Measurements from ENCODE around the gene ABHD8.

ABHD8 gene

DNA sequence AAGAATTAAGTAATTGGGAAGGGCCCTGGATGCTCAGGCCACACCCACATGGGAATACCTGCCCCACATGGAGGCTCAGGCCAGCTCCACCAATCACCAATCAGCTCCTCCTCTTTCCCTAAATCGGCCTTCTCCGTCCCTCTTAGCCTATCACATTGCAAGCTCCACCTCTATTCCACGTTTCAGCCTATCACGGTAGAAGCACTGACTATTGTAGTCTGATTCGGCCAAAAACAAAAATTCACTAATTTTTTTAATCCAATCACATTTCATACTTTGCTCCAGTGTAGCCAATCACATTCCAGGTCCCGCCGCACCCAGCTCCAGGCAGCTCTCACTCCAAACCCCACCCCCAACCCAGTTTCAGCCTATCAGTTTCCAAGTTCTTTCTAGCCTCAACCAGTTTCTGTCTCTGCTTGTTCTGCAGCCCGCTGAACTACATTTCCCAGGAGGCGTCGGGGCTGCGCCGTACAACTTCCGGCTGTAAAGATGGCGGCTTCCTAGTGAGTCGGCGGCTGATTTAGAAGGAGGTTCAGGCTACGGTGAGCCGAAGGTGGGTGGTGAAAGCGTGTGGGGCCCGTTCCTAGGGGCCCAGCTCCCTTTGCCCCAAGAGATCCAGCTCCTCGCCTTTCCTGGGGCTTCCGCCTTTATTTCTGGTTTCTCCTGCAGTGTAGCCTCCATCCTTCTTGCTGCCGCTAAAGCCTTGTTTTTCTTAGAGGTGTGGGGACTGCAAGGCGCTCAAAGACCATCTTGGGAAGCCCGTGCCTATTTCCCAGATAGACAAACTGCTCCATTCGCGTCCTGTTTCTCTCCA lies 36.0 kb downstream of the ABHD8 start, which contains the start of gene BABAM1:
TSS of gene BABAM1 (plus strand) at position 469 of the 814 bp plus-strand sequence. CDS start 1,364 bp downstream, outside the sequence.
- H3K4me3 ChIP-seq (ENCODE audit: low read depth, low read length): peak within 1 kb of the TSS; percentile 73
- in situ Hi-C loops (cut with HindIII; ENCODE audit: low sequenced_read_pairs): no loop called here
- TF ChIP-seq, protein P1, sequence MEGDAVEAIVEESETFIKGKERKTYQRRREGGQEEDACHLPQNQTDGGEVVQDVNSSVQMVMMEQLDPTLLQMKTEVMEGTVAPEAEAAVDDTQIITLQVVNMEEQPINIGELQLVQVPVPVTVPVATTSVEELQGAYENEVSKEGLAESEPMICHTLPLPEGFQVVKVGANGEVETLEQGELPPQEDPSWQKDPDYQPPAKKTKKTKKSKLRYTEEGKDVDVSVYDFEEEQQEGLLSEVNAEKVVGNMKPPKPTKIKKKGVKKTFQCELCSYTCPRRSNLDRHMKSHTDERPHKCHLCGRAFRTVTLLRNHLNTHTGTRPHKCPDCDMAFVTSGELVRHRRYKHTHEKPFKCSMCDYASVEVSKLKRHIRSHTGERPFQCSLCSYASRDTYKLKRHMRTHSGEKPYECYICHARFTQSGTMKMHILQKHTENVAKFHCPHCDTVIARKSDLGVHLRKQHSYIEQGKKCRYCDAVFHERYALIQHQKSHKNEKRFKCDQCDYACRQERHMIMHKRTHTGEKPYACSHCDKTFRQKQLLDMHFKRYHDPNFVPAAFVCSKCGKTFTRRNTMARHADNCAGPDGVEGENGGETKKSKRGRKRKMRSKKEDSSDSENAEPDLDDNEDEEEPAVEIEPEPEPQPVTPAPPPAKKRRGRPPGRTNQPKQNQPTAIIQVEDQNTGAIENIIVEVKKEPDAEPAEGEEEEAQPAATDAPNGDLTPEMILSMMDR (IDR thresholded peaks at IDR 0.05; ENCODE audit: low read depth, low read length, missing control alignments): no peak
- peak; percentile 99 for DNase-seq (ENCODE audit: low read depth)

DNA sequence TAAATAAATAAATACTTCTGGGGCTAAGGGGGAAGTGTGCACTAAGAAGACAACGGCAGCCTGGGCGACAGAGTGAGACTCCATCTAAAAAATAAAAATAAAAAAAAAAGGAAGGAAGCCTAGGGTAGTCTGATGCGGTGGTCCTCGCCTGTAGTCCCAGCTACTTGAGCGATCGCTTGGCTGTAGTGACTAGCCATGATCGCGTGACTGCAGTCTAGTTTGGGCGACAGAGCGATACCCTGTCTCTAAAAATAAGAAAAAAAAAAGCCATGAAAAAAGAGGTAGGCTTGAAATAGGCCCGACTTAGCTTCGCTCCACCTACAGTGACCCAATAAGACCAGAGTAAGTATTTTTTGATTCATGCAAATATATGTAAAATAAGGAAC lies 36.6 kb downstream of the ABHD8 start:
- in situ Hi-C loops (cut with HindIII; ENCODE audit: low sequenced_read_pairs): no loop called here
- DNase-seq (ENCODE audit: low read depth): no peak
- TF ChIP-seq, protein P1 (IDR thresholded peaks at IDR 0.05; ENCODE audit: low read depth, low read length, missing control alignments): no peak
- H3K4me3 ChIP-seq (ENCODE audit: low read depth, low read length): no peak overlapping the region

DNA sequence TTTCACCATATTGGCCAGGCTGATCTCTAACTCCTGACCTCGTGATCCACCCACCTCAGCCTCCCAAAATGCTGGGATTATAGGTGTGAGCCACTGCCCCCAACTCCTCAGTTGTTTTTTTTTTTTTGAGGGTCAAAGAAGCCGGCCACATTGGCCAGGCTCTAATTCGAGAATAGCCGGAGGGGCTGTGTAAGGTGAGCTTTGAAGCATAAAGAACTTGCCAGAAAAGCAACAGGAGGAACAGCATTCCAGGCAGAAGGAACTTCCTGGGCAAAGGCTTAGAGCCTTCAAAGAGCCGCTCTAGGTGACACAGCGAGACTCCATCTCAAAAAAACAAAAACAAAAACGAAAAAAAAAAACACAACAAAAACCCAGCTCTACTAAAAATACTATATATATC lies 37.2 kb downstream of the ABHD8 start:
- H3K4me3 ChIP-seq (ENCODE audit: low read depth, low read length): no peak overlapping the region
- TF ChIP-seq, protein P1 (IDR thresholded peaks at IDR 0.05; ENCODE audit: low read depth, low read length, missing control alignments): no peak
- in situ Hi-C loops (cut with HindIII; ENCODE audit: low sequenced_read_pairs): no loop called here
- no peak for DNase-seq (ENCODE audit: low read depth)

DNA sequence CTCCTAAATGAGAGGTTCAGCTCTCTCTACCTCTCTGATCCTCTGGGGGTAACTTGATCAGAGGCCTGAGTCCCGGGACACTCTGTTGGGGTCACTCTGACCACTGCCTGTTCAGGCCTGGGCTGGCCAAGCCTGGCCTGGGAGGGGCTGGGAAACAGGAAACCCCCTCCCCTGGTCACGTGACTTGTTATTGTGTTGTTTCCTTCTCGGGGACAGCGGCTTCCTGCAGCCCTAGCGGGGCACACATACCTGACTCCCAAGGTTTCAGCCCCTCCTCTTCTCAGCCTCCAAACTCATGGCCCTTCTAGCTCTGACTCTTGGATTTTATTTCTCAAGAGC lies 38.6 kb downstream of the ABHD8 start, which contains the start of gene USHBP1:
TSS of gene USHBP1 (minus strand) at position 105 of the 339 bp plus-strand sequence. CDS start 446 bp downstream, outside the sequence.
- TF ChIP-seq, protein P1 (IDR thresholded peaks at IDR 0.05; ENCODE audit: low read depth, low read length, missing control alignments): no peak
- H3K4me3 ChIP-seq (ENCODE audit: low read depth, low read length): no peak within 1 kb of the TSS
- in situ Hi-C loops (cut with HindIII; ENCODE audit: low sequenced_read_pairs): no loop called here
- DNase-seq (ENCODE audit: low read depth): no peak

DNA sequence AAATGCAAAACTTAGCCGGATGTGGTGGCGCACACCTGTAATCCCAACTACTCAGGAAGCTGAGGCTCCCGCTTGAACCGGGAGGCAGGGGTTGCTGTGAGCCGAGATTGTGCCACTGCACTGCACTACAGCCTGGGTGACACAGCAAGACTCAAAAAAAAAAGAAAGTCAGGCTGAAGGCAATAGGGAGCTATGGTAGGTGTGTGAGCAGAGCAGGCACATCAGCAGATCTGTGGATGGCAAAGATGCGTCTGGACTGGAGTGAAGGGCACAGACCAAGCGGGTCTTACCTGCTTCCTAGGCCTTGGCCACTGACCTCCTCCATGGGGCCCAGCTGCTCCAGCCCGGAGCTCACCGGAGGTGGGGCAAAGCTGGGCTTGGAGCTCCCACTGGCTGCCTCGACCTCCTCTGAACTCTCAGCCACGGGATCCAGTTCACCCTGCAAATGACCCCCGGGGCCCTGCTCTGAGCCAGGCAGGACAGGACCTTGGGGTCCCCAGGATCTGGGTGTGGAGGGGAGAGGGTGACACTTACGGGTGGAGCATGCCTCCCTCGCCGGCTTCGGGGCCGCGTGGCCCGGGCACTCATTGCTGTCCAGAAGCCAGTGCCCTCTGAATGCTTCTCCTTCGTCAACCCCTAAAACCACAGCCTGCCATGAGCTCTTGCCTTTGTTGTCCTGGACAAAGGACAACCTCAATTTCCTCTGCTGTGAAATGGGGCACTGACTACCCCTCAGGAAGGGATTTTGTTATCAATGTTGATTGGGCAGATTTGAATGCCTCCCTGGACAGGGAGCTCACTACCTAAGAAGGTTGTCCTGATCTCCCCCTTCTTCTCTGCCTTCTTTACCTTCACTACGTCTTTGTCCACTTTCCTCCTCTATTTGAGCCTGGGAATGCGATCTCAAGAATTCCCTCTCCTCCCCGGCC lies 39.2 kb downstream of the ABHD8 start:
- TF ChIP-seq, protein P1 (IDR thresholded peaks at IDR 0.05; ENCODE audit: low read depth, low read length, missing control alignments): no peak
- H3K4me3 ChIP-seq (ENCODE audit: low read depth, low read length): no peak overlapping the region
- in situ Hi-C loops (cut with HindIII; ENCODE audit: low sequenced_read_pairs): no loop called here
- DNase-seq (ENCODE audit: low read depth): no peak

DNA sequence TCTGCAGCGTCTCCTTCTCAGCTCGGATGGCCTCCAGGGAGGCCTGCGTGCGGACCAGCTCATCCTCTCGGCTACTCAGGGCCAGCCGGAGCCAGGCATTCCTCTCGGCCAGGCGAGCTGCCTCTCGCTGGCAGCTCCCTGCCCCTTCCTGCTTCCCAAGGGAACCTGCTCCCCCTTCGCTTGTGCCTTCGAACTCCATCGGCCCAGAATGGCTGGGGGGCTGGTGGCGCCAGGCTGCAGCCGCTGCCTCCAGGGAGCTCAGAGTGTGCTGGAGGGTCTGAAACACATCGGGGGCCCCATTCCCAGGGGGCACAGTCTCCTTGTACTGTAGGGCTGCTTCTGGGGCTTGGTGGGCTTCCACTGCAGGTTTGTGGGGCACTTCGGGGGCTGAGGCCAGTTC lies 40.7 kb downstream of the ABHD8 start:
- in situ Hi-C loops (cut with HindIII; ENCODE audit: low sequenced_read_pairs): no loop called here
- no peak for DNase-seq (ENCODE audit: low read depth)
- TF ChIP-seq, protein P1 (IDR thresholded peaks at IDR 0.05; ENCODE audit: low read depth, low read length, missing control alignments): no peak
- no peak overlapping the region for H3K4me3 ChIP-seq (ENCODE audit: low read depth, low read length)
